22Rv1 (cell line): Measurements from ENCODE around the gene CNIH3.

Experiments
- ZFX ChIP-seq: fragments of 450-650 bp; IDR thresholded peaks from 2 replicates; pipeline ENCODE4 v1.6.1; 2017; ENCODE audit warnings: antibody characterized with exemption, borderline replicate concordance
- TF ChIP-seq, protein P1 (sequence below): fragments of 450-650 bp; IDR thresholded peaks from 2 replicates; pipeline ENCODE4 v1.5.1; 2017; ENCODE audit warnings: mild to moderate bottlenecking

DNA sequence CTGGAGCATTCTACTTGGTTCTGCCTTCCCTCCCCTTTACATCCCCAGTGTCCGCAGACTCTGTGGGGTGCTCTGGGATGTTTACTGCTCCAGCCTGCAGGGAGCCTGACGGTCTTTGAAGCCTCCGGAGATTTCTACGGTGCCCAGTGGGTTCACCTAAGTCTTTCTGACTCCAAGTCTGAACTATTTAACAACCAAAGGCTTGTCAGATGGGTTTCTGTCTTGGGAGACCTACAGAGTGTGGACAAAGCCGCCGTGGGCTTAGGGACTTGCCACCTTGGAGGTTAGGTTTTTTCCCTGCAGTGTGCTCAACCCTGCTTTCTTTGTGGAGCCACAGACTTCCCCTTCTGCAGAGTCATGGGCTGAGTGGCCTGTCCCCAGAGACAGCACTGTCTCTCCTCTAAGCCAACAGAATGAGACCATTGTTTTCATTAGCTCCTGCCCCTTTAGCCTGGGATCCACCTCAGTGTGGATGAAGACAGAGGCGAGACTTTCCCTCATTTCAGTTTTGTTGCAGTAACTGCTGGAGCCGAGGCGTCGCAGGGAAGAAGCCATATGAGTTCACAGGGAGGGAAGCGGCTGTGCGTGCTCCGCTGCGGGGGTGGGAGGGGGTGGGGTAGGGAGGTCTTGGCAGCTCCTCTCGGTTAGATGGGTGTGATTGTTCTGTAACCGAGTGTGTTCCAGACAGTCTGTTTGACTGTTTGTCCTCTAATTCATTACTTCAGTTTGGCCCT lies 120.7 kb downstream of the CNIH3 start:
- TF ChIP-seq, protein P1, sequence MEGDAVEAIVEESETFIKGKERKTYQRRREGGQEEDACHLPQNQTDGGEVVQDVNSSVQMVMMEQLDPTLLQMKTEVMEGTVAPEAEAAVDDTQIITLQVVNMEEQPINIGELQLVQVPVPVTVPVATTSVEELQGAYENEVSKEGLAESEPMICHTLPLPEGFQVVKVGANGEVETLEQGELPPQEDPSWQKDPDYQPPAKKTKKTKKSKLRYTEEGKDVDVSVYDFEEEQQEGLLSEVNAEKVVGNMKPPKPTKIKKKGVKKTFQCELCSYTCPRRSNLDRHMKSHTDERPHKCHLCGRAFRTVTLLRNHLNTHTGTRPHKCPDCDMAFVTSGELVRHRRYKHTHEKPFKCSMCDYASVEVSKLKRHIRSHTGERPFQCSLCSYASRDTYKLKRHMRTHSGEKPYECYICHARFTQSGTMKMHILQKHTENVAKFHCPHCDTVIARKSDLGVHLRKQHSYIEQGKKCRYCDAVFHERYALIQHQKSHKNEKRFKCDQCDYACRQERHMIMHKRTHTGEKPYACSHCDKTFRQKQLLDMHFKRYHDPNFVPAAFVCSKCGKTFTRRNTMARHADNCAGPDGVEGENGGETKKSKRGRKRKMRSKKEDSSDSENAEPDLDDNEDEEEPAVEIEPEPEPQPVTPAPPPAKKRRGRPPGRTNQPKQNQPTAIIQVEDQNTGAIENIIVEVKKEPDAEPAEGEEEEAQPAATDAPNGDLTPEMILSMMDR = no peak
- TF ChIP-seq ZFX = no peak
